ENCODE results near the gene DEXI.

DNA sequence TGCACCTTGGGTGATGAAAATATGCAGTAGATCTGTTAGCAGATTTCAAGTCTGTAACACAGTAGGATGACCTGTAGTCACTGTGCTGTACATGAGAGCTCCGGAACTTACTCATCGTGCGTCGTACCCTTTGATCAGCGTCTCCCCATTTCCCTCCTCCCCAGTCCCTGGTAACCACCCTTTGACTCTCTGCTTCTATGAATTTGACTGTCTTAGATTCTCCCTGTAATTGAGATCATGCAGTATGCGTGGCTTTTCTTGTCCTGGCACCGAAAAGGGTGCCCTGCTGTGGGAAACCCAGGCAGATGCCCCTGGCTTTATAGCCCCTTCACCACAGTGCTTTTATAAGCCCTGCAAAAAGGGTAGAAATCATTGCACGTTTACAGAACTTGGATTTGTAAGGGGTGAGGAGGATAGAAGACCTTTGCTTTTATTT is 22.6 kb upstream of the DEXI start:
- TF ChIP-seq POLR2A (IDR thresholded peaks at IDR 0.05) (no peak), EP300 (IDR thresholded peaks at IDR 0.05) (no peak)
- TF ChIP-seq, protein P1, sequence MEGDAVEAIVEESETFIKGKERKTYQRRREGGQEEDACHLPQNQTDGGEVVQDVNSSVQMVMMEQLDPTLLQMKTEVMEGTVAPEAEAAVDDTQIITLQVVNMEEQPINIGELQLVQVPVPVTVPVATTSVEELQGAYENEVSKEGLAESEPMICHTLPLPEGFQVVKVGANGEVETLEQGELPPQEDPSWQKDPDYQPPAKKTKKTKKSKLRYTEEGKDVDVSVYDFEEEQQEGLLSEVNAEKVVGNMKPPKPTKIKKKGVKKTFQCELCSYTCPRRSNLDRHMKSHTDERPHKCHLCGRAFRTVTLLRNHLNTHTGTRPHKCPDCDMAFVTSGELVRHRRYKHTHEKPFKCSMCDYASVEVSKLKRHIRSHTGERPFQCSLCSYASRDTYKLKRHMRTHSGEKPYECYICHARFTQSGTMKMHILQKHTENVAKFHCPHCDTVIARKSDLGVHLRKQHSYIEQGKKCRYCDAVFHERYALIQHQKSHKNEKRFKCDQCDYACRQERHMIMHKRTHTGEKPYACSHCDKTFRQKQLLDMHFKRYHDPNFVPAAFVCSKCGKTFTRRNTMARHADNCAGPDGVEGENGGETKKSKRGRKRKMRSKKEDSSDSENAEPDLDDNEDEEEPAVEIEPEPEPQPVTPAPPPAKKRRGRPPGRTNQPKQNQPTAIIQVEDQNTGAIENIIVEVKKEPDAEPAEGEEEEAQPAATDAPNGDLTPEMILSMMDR (IDR thresholded peaks at IDR 0.05): no peak
